ENCODE results near the gene STX18.

The STX18 gene

GRCh38 chr4:4421356-4421755 is 120.5 kb downstream of the STX18 start:
- DNase-seq (ENCODE audit: insufficient read length, low spot score) (no peak), FAIRE-seq (no peak)
- TF ChIP-seq PAX5 (IDR thresholded peaks at IDR 0.05; ENCODE audit: insufficient read depth, low read length, severe bottlenecking) (no peak), TAF1 (IDR thresholded peaks at IDR 0.05; ENCODE audit: low read depth, low read length) (no peak), POU2F2 (IDR thresholded peaks at IDR 0.05; ENCODE audit: low read depth, low read length) (no peak), POLR2AphosphoS5 (IDR thresholded peaks at IDR 0.05; ENCODE audit: low read depth, low read length) (no peak), SPI1 (IDR thresholded peaks at IDR 0.05; ENCODE audit: low read depth, low read length) (no peak), POLR2A (IDR thresholded peaks at IDR 0.05; ENCODE audit: low read depth, low read length) (no peak)

- DNase-seq (ENCODE audit: insufficient read length, low spot score) (no peak), FAIRE-seq (no peak)
- TF ChIP-seq SPI1 (IDR thresholded peaks at IDR 0.05; ENCODE audit: low read depth, low read length) (no peak), POLR2A (IDR thresholded peaks at IDR 0.05; ENCODE audit: low read depth, low read length) (no peak), PAX5 (IDR thresholded peaks at IDR 0.05; ENCODE audit: insufficient read depth, low read length, severe bottlenecking) (no peak)
These were observed 121.4 kb downstream of the STX18 start for GRCh38 chr4:4420421-4420820.

DNA sequence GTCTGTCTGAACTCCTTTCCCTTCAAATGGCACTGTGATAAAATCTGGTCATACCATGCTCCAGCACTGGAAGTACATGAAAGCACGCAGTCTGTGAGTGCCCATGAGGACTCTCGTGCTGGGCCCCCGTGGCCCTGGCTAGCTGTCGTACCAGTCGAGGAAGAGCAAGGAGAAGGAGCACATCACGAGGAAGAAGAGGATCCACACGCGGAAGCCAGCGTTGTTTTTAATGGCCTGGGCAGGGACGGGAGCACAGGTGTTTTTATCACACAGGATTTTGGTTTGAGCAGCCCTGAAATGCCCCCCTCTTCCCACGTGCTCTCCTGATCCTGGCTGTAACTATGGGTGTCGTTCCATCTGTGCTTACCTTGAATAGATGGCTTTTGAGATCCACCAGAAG is 122.0 kb downstream of the STX18 start:
- DNase-seq (ENCODE audit: insufficient read length, low spot score) (no peak), FAIRE-seq (no peak)
- TF ChIP-seq PAX5 (IDR thresholded peaks at IDR 0.05; ENCODE audit: insufficient read depth, low read length, severe bottlenecking) (no peak), POLR2A (IDR thresholded peaks at IDR 0.05; ENCODE audit: low read depth, low read length) (no peak), SPI1 (IDR thresholded peaks at IDR 0.05; ENCODE audit: low read depth, low read length) (no peak), POU2F2 (IDR thresholded peaks at IDR 0.05; ENCODE audit: low read depth, low read length) (no peak), POLR2AphosphoS5 (IDR thresholded peaks at IDR 0.05; ENCODE audit: low read depth, low read length) (no peak), TAF1 (IDR thresholded peaks at IDR 0.05; ENCODE audit: low read depth, low read length) (no peak)

DNA sequence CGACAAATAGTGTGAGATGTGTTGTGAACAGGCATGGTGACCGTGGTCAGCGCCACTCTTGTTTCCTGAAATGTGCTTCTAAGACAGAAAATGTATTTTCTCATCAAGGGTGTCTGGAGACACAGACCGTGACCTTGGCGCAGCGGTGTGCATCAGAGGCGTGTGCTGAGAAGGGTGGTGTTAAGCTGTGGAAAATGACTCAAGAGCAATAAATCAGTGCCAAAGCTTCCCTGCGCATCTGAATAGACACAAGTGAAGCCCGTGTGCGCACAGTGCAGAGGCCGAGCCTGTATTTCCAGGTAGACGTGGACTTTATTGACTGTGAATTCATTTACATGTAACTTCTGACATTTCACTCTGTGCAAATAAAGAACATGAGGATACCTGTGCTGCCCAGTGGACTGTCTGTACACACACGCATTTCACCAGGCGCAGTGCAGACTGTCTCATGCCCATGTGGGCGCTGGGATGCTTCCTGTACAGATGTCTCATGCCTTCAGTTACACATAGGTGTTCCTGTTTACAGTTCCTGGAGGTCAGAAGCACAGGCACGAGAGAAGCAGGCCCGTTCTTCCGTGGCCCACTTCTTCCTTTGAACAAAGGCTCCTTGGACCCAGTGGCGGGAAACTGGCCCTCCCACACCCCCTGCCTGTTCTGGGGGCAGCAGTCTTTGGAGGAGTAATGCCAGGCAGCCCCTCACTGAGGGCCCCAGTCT is 123.0 kb downstream of the STX18 start:
- no peak for DNase-seq (ENCODE audit: insufficient read length, low spot score)
- FAIRE-seq = peak; percentile 35
- TF ChIP-seq POLR2AphosphoS5 (IDR thresholded peaks at IDR 0.05; ENCODE audit: low read depth, low read length) = no peak
- no peak for TF ChIP-seq SPI1 (IDR thresholded peaks at IDR 0.05; ENCODE audit: low read depth, low read length)

GRCh38 chr4:4417886-4418285 is 124.0 kb downstream of the STX18 start:
- TF ChIP-seq POU2F2 (IDR thresholded peaks at IDR 0.05; ENCODE audit: low read depth, low read length) = no peak
- no peak for TF ChIP-seq PAX5 (IDR thresholded peaks at IDR 0.05; ENCODE audit: insufficient read depth, low read length, severe bottlenecking)
- no peak for TF ChIP-seq SPI1 (IDR thresholded peaks at IDR 0.05; ENCODE audit: low read depth, low read length)
- TF ChIP-seq POLR2AphosphoS5 (IDR thresholded peaks at IDR 0.05; ENCODE audit: low read depth, low read length) = no peak
- no peak for TF ChIP-seq POLR2A (IDR thresholded peaks at IDR 0.05; ENCODE audit: low read depth, low read length)
- no peak for TF ChIP-seq TAF1 (IDR thresholded peaks at IDR 0.05; ENCODE audit: low read depth, low read length)
- FAIRE-seq = no peak
- DNase-seq (ENCODE audit: insufficient read length, low spot score) = no peak

GRCh38 chr4:4416981-4417380 is 124.9 kb downstream of the STX18 start:
- DNase-seq (ENCODE audit: insufficient read length, low spot score) (no peak), FAIRE-seq (no peak)
- no peak for TF ChIP-seq POLR2AphosphoS5 (IDR thresholded peaks at IDR 0.05; ENCODE audit: low read depth, low read length)

GRCh38 chr4:4415806-4416805 is 125.7 kb downstream of the STX18 start:
- DNase-seq (ENCODE audit: insufficient read length, low spot score) = no peak
- TF ChIP-seq TAF1 (IDR thresholded peaks at IDR 0.05; ENCODE audit: low read depth, low read length) (no peak), SPI1 (IDR thresholded peaks at IDR 0.05; ENCODE audit: low read depth, low read length) (no peak)
- FAIRE-seq = no peak

- FAIRE-seq (no peak), DNase-seq (ENCODE audit: insufficient read length, low spot score) (no peak)
- TF ChIP-seq TAF1 (IDR thresholded peaks at IDR 0.05; ENCODE audit: low read depth, low read length) = no peak
- no peak for TF ChIP-seq POLR2AphosphoS5 (IDR thresholded peaks at IDR 0.05; ENCODE audit: low read depth, low read length)
- TF ChIP-seq POU2F2 (IDR thresholded peaks at IDR 0.05; ENCODE audit: low read depth, low read length) = no peak
These were observed 126.6 kb downstream of the STX18 start for GRCh38 chr4:4415107-4415805.

DNA sequence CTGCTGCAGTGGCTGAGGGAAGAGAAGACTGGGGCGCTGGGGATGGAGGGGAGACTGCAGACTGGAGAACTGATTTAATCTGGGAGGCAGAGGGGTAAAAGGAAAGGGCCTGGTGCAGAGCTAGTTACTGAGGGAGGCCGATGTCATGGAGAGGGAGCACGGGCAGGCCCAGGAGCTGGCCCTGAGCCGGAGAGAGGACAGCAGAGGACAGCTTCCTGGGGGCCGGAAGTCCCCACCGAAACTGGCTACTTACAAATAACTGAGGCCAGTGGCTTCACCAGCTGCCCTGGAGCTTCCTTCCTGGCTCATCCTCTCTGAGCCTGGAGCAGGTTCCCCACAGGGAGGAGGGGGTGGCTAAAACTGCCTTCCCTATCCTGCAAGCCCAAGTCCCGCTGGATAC is 128.0 kb downstream of the STX18 start:
- FAIRE-seq (no peak), DNase-seq (ENCODE audit: insufficient read length, low spot score) (no peak)
- TF ChIP-seq POU2F2 (IDR thresholded peaks at IDR 0.05; ENCODE audit: low read depth, low read length) (no peak), PAX5 (IDR thresholded peaks at IDR 0.05; ENCODE audit: insufficient read depth, low read length, severe bottlenecking) (no peak), TAF1 (IDR thresholded peaks at IDR 0.05; ENCODE audit: low read depth, low read length) (no peak), POLR2AphosphoS5 (IDR thresholded peaks at IDR 0.05; ENCODE audit: low read depth, low read length) (no peak), SPI1 (IDR thresholded peaks at IDR 0.05; ENCODE audit: low read depth, low read length) (no peak), POLR2A (IDR thresholded peaks at IDR 0.05; ENCODE audit: low read depth, low read length) (no peak)

DNA sequence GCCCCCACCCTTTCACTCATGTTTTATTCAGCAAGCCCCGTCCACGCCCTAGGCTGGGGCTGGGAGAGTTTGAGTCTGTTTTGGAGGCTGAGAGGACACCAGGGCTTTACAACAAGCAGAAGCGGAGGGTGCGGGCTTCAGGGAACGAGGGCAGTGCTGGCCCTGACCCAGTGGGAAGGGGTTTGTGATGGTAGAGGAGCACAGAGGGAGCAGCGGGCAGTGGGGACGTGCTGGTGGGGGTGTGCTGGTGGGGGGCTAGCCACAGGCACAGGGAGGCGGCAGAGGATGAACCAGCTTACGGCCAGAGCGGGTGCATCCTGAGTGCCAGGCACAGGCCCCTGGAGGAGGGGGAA is 128.5 kb downstream of the STX18 start:
- no peak for DNase-seq (ENCODE audit: insufficient read length, low spot score)
- FAIRE-seq = no peak
- no peak for TF ChIP-seq POLR2A (IDR thresholded peaks at IDR 0.05; ENCODE audit: low read depth, low read length)
- no peak for TF ChIP-seq PAX5 (IDR thresholded peaks at IDR 0.05; ENCODE audit: insufficient read depth, low read length, severe bottlenecking)
- no peak for TF ChIP-seq POLR2AphosphoS5 (IDR thresholded peaks at IDR 0.05; ENCODE audit: low read depth, low read length)
- TF ChIP-seq POU2F2 (IDR thresholded peaks at IDR 0.05; ENCODE audit: low read depth, low read length) = no peak
- TF ChIP-seq SPI1 (IDR thresholded peaks at IDR 0.05; ENCODE audit: low read depth, low read length) = no peak
- no peak for TF ChIP-seq TAF1 (IDR thresholded peaks at IDR 0.05; ENCODE audit: low read depth, low read length)
